NCI-H146 treated with DMSO at 0.1 percent for 48 hours (cell line): ENCODE results near the gene ZNF44.

Experiments
- DNase-seq: peaks from one replicate; lab custom pipeline; 2025; ENCODE audit not compliant: unreplicated experiment; lab: John Stamatoyannopoulos, UW

The ZNF44 gene

GRCh38 chr19:12265921-12266704 lies 28.6 kb downstream of the ZNF44 start:
- no peak for DNase-seq

- DNase-seq, result no peak
Measured at GRCh38 chr19:12261554-12261953, 33.1 kb downstream of the ZNF44 start.

- DNase-seq, result no peak
Measured at GRCh38 chr19:12260861-12261260, 33.8 kb downstream of the ZNF44 start.

- no peak for DNase-seq
Measured at GRCh38 chr19:12260236-12260635, 34.4 kb downstream of the ZNF44 start.

GRCh38 chr19:12255372-12255771 lies 39.3 kb downstream of the ZNF44 start:
- no peak for DNase-seq

- DNase-seq, result no peak
Measured at GRCh38 chr19:12247644-12248222, 47.0 kb downstream of the ZNF44 start.

GRCh38 chr19:12244370-12244769 lies 50.3 kb downstream of the ZNF44 start:
- DNase-seq, result peak; percentile 33

GRCh38 chr19:12237143-12237839 lies 57.4 kb downstream of the ZNF44 start:
- no peak for DNase-seq

GRCh38 chr19:12232961-12233360 lies 61.7 kb downstream of the ZNF44 start:
- no peak for DNase-seq

- no peak for DNase-seq
Measured at GRCh38 chr19:12230751-12231733, 63.6 kb downstream of the ZNF44 start.

GRCh38 chr19:12229990-12230389 lies 64.7 kb downstream of the ZNF44 start:
- DNase-seq, result no peak

- no peak for DNase-seq
Measured at GRCh38 chr19:12224676-12225075, 70.0 kb downstream of the ZNF44 start.

GRCh38 chr19:12222980-12223630 lies 71.6 kb downstream of the ZNF44 start:
- DNase-seq, result no peak
